Natural killer cell (primary cell): Measurements from ENCODE around the gene DRAP1. TPM values are rescaled to one million over a fixed set of nuclear protein-coding genes. Genes with fewer than 3 reads are reported as not detected.

Experiments used
- ATAC-seq, 3 donors: fragments of 150-1000 bp in 2 of 3; fragments of 200-7000 bp in 1 of 3; cut with Tn5 transposase; 1 replicate in 1 of 3; 2 replicates in 2 of 3; pipeline ENCODE4 v1.10.0; 2021; ENCODE audit warnings: mild to moderate bottlenecking in 2 of 3, moderate library complexity in 2 of 3
- DNase-seq, 2 donors: peaks; one replicate each; pipeline versions ENCODE4 v3.0.0 to v3.0.0-alpha.2; 2013 to 2021; ENCODE audit warnings: mixed read lengths in 1 of 2
- H3K27ac ChIP-seq: one replicate; pipeline ENCODE4 v1.5.1; 2013; ENCODE audit warnings: mild to moderate bottlenecking, low read length
- H3K27me3 ChIP-seq: one replicate; pipeline ENCODE4 v1.6.1; 2013; ENCODE audit warnings: low read length; ENCODE audit not compliant: control insufficient read depth, insufficient read depth
- H3K36me3 ChIP-seq: one replicate; pipeline ENCODE4 v1.6.1; 2013; ENCODE audit warnings: low read length; ENCODE audit not compliant: control insufficient read depth, insufficient read depth
- H3K4me1 ChIP-seq: one replicate; pipeline ENCODE4 v1.6.1; 2013; ENCODE audit warnings: low read length; ENCODE audit not compliant: control insufficient read depth, insufficient read depth
- H3K4me3 ChIP-seq: one replicate; pipeline ENCODE4 v1.5.1; 2013; ENCODE audit warnings: low read length
- H3K9me3 ChIP-seq: one replicate; pipeline ENCODE4 v1.6.1; 2013; ENCODE audit warnings: low read length; ENCODE audit not compliant: control insufficient read depth, insufficient read depth
- H3K27ac Mint-ChIP-seq, 2 donors: one replicate each; pipeline ENCODE4 v1.8.0; 2022; ENCODE audit warnings: mild to moderate bottlenecking in 2 of 2, mixed read lengths in 2 of 2, moderate library complexity in 1 of 2
- H3K27me3 Mint-ChIP-seq, 2 donors: one replicate each; pipeline ENCODE4 v1.8.0; 2022; ENCODE audit warnings: low read depth in 2 of 2, mixed read lengths in 2 of 2
- H3K36me3 Mint-ChIP-seq: one replicate; pipeline ENCODE4 v1.8.0; 2022; ENCODE audit warnings: mixed read lengths
- H3K4me1 Mint-ChIP-seq, 2 donors: one replicate each; pipeline ENCODE4 v1.8.0; 2022; ENCODE audit warnings: mixed read lengths in 2 of 2
- H3K4me3 Mint-ChIP-seq: one replicate; pipeline ENCODE4 v1.8.0; 2022; ENCODE audit warnings: mild to moderate bottlenecking, moderate library complexity, mixed read lengths
- H3K9me3 Mint-ChIP-seq, 2 donors: one replicate each; pipeline ENCODE4 v1.8.0; 2022; ENCODE audit warnings: mixed read lengths in 2 of 2
- CTCF ChIP-seq: fragments of 200-600 bp; IDR thresholded peaks from one replicate; pipeline ENCODE4 v1.8.0; 2022; ENCODE audit warnings: antibody characterized with exemption
- WGBS: methylation state at CpG from one replicate; pipeline ENCODE4 v1.1.7; 2013; ENCODE audit warnings: missing lambda C conversion rate; ENCODE audit not compliant: insufficient coverage; 5-methylcytosine and 5-hydroxymethylcytosine counted together
- intact Hi-C: fragments of 100-400 bp; cut with micrococcal nuclease; formaldehyde crosslinking; loops from one replicate; pipeline ENCODE4 v1.14.2; 2022
- total RNA-seq, 4 donors: library from RNA; stranded (reverse); fragments of 120-200 nt in 1 of 4; gene quantifications; one replicate each; pipeline versions ENCODE4 v1.2.3 to v1.2.4, GENCODE V29; 2013 to 2022

The DRAP1 gene
- total RNA-seq, 3 donors from 2014 or later (not counting 1 experiment from before 2014, with no cell fraction given), result 114 to 115 (median 115) TPM

- no peak for DNase-seq
- Histone ChIP-seq H3K4me3 (no peak overlapping the region), H3K9me3 (no peaks in the 10 kb centered on the region), H3K27ac (no peak overlapping the region), H3K4me1 (peaks cover 20% of the 10 kb centered on the region), H3K36me3 (peaks cover under 1% of the 10 kb centered on the region), H3K27me3 (no peaks in the 10 kb centered on the region)
- Mint-ChIP-seq H3K4me3 (no peak overlapping the region), H3K9me3 (no peaks in the 10 kb centered on the region), H3K27me3 (peaks cover 2% of the 10 kb centered on the region in 2 donors), H3K36me3 (no peaks in the 10 kb centered on the region), H3K4me1 (peaks cover 11 to 24% of the 10 kb centered on the region in 2 donors), H3K27ac (no peak overlapping the region)
- no peak for ATAC-seq
- TF ChIP-seq CTCF, result no peak
- intact Hi-C loops, result no loop called here
- WGBS, result 47% methylated on average over 13 of the region's 14 CpGs
Measured at GRCh38 chr11:65911682-65912568, 7.3 kb upstream of the DRAP1 start.

DNA sequence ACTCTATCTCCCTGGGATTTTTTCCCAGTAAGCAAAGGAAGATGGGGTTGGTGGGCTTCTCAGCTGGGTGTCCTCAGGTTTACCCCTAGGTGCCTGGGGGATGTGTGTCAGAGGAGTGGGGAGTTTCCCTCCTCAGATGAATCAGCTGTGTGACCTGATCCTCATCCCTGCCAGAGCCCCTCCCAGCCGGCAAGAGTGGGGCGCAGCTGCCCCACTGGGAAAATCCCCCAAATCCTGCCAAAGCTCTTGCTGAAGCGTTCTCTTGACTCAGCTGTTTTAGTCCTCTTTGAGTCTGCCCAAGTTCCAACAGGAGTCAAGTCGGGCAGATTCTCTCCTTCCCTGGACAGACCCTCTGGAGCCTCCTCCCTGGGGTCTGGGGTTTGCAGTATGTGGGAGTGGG is 6.4 kb upstream of the DRAP1 start:
- no peaks in the 10 kb centered on the region for H3K27me3 ChIP-seq
- peaks cover 15 to 30% of the 10 kb centered on the region in 2 donors for H3K4me1 Mint-ChIP-seq
- H3K9me3 Mint-ChIP-seq, result no peaks in the 10 kb centered on the region
- H3K36me3 ChIP-seq, result peaks cover 3% of the 10 kb centered on the region
- no peaks in the 10 kb centered on the region for H3K36me3 Mint-ChIP-seq
- intact Hi-C loops, result no loop called here
- no peak for TF ChIP-seq CTCF
- no peak overlapping the region for H3K27ac Mint-ChIP-seq
- no peak overlapping the region for H3K27ac ChIP-seq
- H3K27me3 Mint-ChIP-seq, result peaks cover 0 to 2% of the 10 kb centered on the region in 2 donors
- ATAC-seq (no peak), DNase-seq (no peak)
- WGBS, result 78% methylated on average over 4 of the region's 4 CpGs
- no peak overlapping the region for H3K4me3 ChIP-seq
- H3K4me1 ChIP-seq, result peaks cover 30% of the 10 kb centered on the region
- H3K4me3 Mint-ChIP-seq, result no peak overlapping the region
- H3K9me3 ChIP-seq, result no peaks in the 10 kb centered on the region

GRCh38 chr11:65915101-65915820 is 4.0 kb upstream of the DRAP1 start:
- Histone ChIP-seq H3K36me3 (peaks cover 3% of the 10 kb centered on the region), H3K4me3 (no peak overlapping the region), H3K27me3 (no peaks in the 10 kb centered on the region), H3K4me1 (peaks cover 41% of the 10 kb centered on the region), H3K9me3 (no peaks in the 10 kb centered on the region), H3K27ac (no peak overlapping the region)
- H3K27me3 Mint-ChIP-seq, result no peaks in the 10 kb centered on the region
- WGBS, result 66% methylated on average over 10 of the region's 10 CpGs
- DNase-seq (no peak), ATAC-seq (no peak)
- H3K36me3 Mint-ChIP-seq, result no peaks in the 10 kb centered on the region
- H3K4me3 Mint-ChIP-seq, result no peak overlapping the region
- intact Hi-C loops, result loop anchor here (5.0 kb wide), 1 partner anchor 58 kb away; the partner anchor contains the start of gene CFL1
- TF ChIP-seq CTCF, result no peak
- no peaks in the 10 kb centered on the region for H3K9me3 Mint-ChIP-seq
- peak overlapping the region; percentile 43 to 65 for H3K27ac Mint-ChIP-seq
- peaks cover 18 to 36% of the 10 kb centered on the region in 2 donors for H3K4me1 Mint-ChIP-seq
